H1 (cell line): ENCODE results near the gene LOC101059915.

Source experiments
- EGR1 ChIP-seq: IDR thresholded peaks from 2 replicates; pipeline ENCODE4 v1.6.1; 2011; ENCODE audit warnings: low read depth, low read length, borderline replicate concordance
- GTF2F1 ChIP-seq: IDR thresholded peaks from 2 replicates; pipeline ENCODE4 v1.6.1; 2012; ENCODE audit warnings: low read depth, low read length, improper control_type of control experiment, borderline replicate concordance
- KDM1A ChIP-seq: fragments of 200-600, 300-600 bp; sonication (generic); IDR thresholded peaks from 2 replicates; pipeline ENCODE4 v1.7.1; 2016; ENCODE audit warnings: mild to moderate bottlenecking, low read length, borderline replicate concordance
- TF ChIP-seq, protein P1 (sequence below): IDR thresholded peaks from 2 replicates; pipeline ENCODE4 v1.6.1; 2012; ENCODE audit warnings: inconsistent platforms
- TF ChIP-seq, protein P2 (sequence below), 3 experiments: IDR thresholded peaks; 1 replicate in 2 of 3; 2 replicates in 1 of 3; pipeline versions ENCODE4 v1.5.1 to v1.6.1; 2011; ENCODE audit warnings: low read length in 3 of 3, mild to moderate bottlenecking in 3 of 3, inconsistent platforms in 2 of 3, low read depth in 1 of 3, moderate library complexity in 1 of 3; ENCODE audit not compliant: insufficient read depth in 1 of 3; ENCODE audit errors: control extremely low read depth in 1 of 3

DNA sequence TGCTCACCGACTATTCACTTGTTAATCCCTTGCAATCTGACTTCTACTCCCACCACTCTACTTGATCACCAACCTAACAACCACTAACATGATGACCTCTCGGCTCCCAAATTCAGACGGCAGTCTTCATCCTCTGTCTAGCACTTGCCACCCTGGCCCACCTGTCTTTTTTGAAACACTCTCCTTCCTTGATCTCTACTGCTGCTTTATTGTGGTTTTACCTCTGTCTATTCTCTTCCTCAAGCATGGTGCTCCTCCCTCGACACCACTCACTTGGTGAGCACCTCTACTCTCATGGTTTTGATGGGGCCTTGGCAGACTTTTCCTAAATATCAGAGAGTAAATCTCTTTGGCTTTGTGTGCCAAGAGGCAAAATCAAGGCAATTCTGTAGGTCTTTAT, 27.3 kb upstream of the LOC101059915 start:
- no peak for TF ChIP-seq KDM1A
- TF ChIP-seq EGR1 = no peak
- TF ChIP-seq GTF2F1 = no peak
- TF ChIP-seq, protein P1, sequence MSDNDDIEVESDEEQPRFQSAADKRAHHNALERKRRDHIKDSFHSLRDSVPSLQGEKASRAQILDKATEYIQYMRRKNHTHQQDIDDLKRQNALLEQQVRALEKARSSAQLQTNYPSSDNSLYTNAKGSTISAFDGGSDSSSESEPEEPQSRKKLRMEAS = no peak
- TF ChIP-seq, protein P2, sequence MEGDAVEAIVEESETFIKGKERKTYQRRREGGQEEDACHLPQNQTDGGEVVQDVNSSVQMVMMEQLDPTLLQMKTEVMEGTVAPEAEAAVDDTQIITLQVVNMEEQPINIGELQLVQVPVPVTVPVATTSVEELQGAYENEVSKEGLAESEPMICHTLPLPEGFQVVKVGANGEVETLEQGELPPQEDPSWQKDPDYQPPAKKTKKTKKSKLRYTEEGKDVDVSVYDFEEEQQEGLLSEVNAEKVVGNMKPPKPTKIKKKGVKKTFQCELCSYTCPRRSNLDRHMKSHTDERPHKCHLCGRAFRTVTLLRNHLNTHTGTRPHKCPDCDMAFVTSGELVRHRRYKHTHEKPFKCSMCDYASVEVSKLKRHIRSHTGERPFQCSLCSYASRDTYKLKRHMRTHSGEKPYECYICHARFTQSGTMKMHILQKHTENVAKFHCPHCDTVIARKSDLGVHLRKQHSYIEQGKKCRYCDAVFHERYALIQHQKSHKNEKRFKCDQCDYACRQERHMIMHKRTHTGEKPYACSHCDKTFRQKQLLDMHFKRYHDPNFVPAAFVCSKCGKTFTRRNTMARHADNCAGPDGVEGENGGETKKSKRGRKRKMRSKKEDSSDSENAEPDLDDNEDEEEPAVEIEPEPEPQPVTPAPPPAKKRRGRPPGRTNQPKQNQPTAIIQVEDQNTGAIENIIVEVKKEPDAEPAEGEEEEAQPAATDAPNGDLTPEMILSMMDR (IDR thresholded peaks at IDR 0.05; ENCODE audit: control extremely low read depth in 1 of 3, insufficient read depth in 1 of 3, low read depth in 1 of 3, low read length in 3 of 3) = no peak
